ENCODE results near the gene GPC1. TPM values are rescaled to one million over a fixed set of nuclear protein-coding genes. Genes with fewer than 3 reads are reported as not detected.

GPC1 gene
- total and polyA plus RNA-seq, 2 of the 4 experiments (the other 2 are of a cell fraction) = 16.0 to 211 TPM

- H3K4me1 ChIP-seq (ENCODE audit: control insufficient read depth, insufficient read depth, low read length) = no peaks in the 10 kb centered on the region; the same call in 1 of the 2 replicates
- dilution Hi-C loops (cut with HindIII; ENCODE audit: low sequenced_read_pairs, unreplicated experiment) = no loop called here
- no peak overlapping the region for H2AK5ac ChIP-seq (ENCODE audit: low read depth, low read length)
- intact Hi-C loops (cut with micrococcal nuclease) = no loop called here
- H4K5ac ChIP-seq (ENCODE audit: low read depth, low read length) = no peak overlapping the region
- no peak overlapping the region for H3K23ac ChIP-seq (ENCODE audit: low read depth, low read length)
- TF ChIP-seq FOS (IDR thresholded peaks at IDR 0.05; ENCODE audit: low read depth, low read length) (no peak), NFE2L2 (IDR thresholded peaks at IDR 0.05; ENCODE audit: low read depth, low read length) (no peak), CHD1 (IDR thresholded peaks at IDR 0.05; ENCODE audit: low read depth, low read length) (no peak), MXI1 (IDR thresholded peaks at IDR 0.05; ENCODE audit: borderline replicate concordance, low read depth, low read length) (no peak), CTCF (conservative IDR thresholded peaks at IDR 0.05; ENCODE audit: low read depth, low read length) (no peak), BHLHE40 (IDR thresholded peaks at IDR 0.05; ENCODE audit: low read depth, low read length) (no peak), POLR2A (IDR thresholded peaks at IDR 0.05; ENCODE audit: low read depth, low read length) (no peak), CEBPB (IDR thresholded peaks at IDR 0.05; ENCODE audit: low read depth, low read length) (no peak), RAD21 (IDR thresholded peaks at IDR 0.05; ENCODE audit: low read length) (no peak), RCOR1 (IDR thresholded peaks at IDR 0.05; ENCODE audit: insufficient replicate concordance, low read length) (no peak), SMC3 (IDR thresholded peaks at IDR 0.05; ENCODE audit: low read depth, low read length) (no peak), RFX5 (IDR thresholded peaks at IDR 0.05; ENCODE audit: low read depth, low read length) (no peak), MAFK (IDR thresholded peaks at IDR 0.05; ENCODE audit: low read depth, low read length) (no peak), MAZ (IDR thresholded peaks at IDR 0.05; ENCODE audit: borderline replicate concordance, low read depth, low read length) (no peak)
- TF ChIP-seq, protein P1, sequence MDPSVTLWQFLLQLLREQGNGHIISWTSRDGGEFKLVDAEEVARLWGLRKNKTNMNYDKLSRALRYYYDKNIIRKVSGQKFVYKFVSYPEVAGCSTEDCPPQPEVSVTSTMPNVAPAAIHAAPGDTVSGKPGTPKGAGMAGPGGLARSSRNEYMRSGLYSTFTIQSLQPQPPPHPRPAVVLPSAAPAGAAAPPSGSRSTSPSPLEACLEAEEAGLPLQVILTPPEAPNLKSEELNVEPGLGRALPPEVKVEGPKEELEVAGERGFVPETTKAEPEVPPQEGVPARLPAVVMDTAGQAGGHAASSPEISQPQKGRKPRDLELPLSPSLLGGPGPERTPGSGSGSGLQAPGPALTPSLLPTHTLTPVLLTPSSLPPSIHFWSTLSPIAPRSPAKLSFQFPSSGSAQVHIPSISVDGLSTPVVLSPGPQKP (IDR thresholded peaks at IDR 0.05; ENCODE audit: borderline replicate concordance, low read depth, low read length) = no peak
- TF ChIP-seq, protein P2, sequence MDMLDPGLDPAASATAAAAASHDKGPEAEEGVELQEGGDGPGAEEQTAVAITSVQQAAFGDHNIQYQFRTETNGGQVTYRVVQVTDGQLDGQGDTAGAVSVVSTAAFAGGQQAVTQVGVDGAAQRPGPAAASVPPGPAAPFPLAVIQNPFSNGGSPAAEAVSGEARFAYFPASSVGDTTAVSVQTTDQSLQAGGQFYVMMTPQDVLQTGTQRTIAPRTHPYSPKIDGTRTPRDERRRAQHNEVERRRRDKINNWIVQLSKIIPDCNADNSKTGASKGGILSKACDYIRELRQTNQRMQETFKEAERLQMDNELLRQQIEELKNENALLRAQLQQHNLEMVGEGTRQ (IDR thresholded peaks at IDR 0.05; ENCODE audit: low read depth, low read length) = no peak
- no peak overlapping the region for H2BK120ac ChIP-seq (ENCODE audit: low read depth, low read length)
- H2BK15ac ChIP-seq (ENCODE audit: low read depth, low read length) = no peak overlapping the region
- no peaks in the 10 kb centered on the region for H3K9me3 ChIP-seq (ENCODE audit: control insufficient read depth, insufficient read depth, low read length)
- ATAC-seq (ENCODE audit: low read depth) (peak; percentile 32; the same call in 1 of the 2 replicates), DNase-seq (no peak)
- H2BK5ac ChIP-seq (ENCODE audit: low read depth, low read length, poor library complexity, severe bottlenecking) = no peak overlapping the region
- H4K91ac ChIP-seq (ENCODE audit: insufficient read depth, low read depth, low read length) = no peak overlapping the region
- no peaks in the 10 kb centered on the region for H4K20me1 ChIP-seq (ENCODE audit: insufficient read depth, low read length)
- H3K27me3 ChIP-seq (ENCODE audit: control insufficient read depth, insufficient read depth, low read length) = no peaks in the 10 kb centered on the region; the same call in 1 of the 2 replicates
- H4K8ac ChIP-seq (ENCODE audit: low read depth in 2 of 2, low read length in 2 of 2) = no peak overlapping the region
- H3K4ac ChIP-seq (ENCODE audit: low read depth, low read length) = no peak overlapping the region
- H3K56ac ChIP-seq (ENCODE audit: extremely low read depth, insufficient read depth, low read length) = no peak overlapping the region
- BruUV-seq (replicated peaks) = no TSS peak
- H3K18ac ChIP-seq (ENCODE audit: low read depth, low read length) = no peak overlapping the region
- H3K4me3 ChIP-seq (ENCODE audit: insufficient read depth, low read depth, low read length) = no peak overlapping the region
- H2AFZ ChIP-seq (replicated peaks; ENCODE audit: low read length, poor library complexity) = peak overlapping the region; percentile 73
- POLR2A ChIA-PET (ENCODE audit: unreplicated experiment) = no interaction called here
- H3K14ac ChIP-seq (replicated peaks; ENCODE audit: low read depth, low read length) = no peak overlapping the region; the same call in 1 of the 2 replicates
- 64% methylated on average over 8 of the region's 15 CpGs; no CpG with 5 or more reads in 1 of the 2 experiments for WGBS, 2 experiments (ENCODE audit: extremely low coverage in 2 of 2, insufficient read length in 1 of 2)
- H3K9ac ChIP-seq (ENCODE audit: low read depth, low read length) = no peak overlapping the region
- H3K36me3 ChIP-seq (ENCODE audit: control insufficient read depth, insufficient read depth, low read length) = no peaks in the 10 kb centered on the region
- H3K27ac ChIP-seq (ENCODE audit: insufficient read depth, low read length) = no peak overlapping the region
- H2BK20ac ChIP-seq (ENCODE audit: low read depth, low read length) = no peak overlapping the region
- no peaks in the 10 kb centered on the region for H3K79me1 ChIP-seq (ENCODE audit: low read depth in 1 of 2, low read length in 2 of 2)
- CTCF ChIA-PET = no interaction called here
- H3K9me1 ChIP-seq (ENCODE audit: insufficient read depth, low read length) = no peaks in the 10 kb centered on the region
- H2AK9ac ChIP-seq (replicated peaks; ENCODE audit: low read depth, low read length, poor library complexity) = no peak overlapping the region
- in situ Hi-C loops (cut with MboI; ENCODE audit: low sequenced_read_pairs) = no loop called here
- no peak overlapping the region for H3K4me2 ChIP-seq (ENCODE audit: low read depth, low read length)
Observed at GRCh38 chr2:240412211-240412861, 23.1 kb upstream of the GPC1 start.
